Stomach (tissue), 4 donors: ENCODE data around the gene HYKK.

Experiments used
- EP300 ChIP-seq: sonication (generic); formaldehyde crosslinking; IDR thresholded peaks from one replicate; pipeline ENCODE4 v1.6.1; 2017; ENCODE audit warnings: antibody characterized with exemption
- POLR2A ChIP-seq, 4 donors: fragments of 450-650 bp; IDR thresholded peaks; one replicate each; pipeline ENCODE4 v1.6.1; 2016; ENCODE audit warnings: antibody characterized with exemption in 4 of 4, control low read depth in 2 of 4, mild to moderate bottlenecking in 1 of 4, moderate library complexity in 1 of 4
- POLR2AphosphoS5 ChIP-seq, 3 donors: sonication (generic); formaldehyde crosslinking; IDR thresholded peaks; one replicate each; pipeline ENCODE4 v1.6.1; 2016; ENCODE audit warnings: antibody characterized with exemption in 3 of 3
- TF ChIP-seq, protein P1 (sequence below), 7 experiments: fragments of 450-650 bp in 4 of 7; fragments of 200-600 bp in 3 of 7; sonication (generic) in 3 of 7; IDR thresholded peaks; one replicate each; pipeline ENCODE4 v1.5.1; 2016 to 2019; ENCODE audit warnings: antibody characterized with exemption in 7 of 7, control low read depth in 2 of 7, mild to moderate bottlenecking in 1 of 7

GRCh38 chr15:78565097-78565950, 57.9 kb downstream of the HYKK start, which contains the start of gene CHRNA5:
- TF ChIP-seq, protein P1, sequence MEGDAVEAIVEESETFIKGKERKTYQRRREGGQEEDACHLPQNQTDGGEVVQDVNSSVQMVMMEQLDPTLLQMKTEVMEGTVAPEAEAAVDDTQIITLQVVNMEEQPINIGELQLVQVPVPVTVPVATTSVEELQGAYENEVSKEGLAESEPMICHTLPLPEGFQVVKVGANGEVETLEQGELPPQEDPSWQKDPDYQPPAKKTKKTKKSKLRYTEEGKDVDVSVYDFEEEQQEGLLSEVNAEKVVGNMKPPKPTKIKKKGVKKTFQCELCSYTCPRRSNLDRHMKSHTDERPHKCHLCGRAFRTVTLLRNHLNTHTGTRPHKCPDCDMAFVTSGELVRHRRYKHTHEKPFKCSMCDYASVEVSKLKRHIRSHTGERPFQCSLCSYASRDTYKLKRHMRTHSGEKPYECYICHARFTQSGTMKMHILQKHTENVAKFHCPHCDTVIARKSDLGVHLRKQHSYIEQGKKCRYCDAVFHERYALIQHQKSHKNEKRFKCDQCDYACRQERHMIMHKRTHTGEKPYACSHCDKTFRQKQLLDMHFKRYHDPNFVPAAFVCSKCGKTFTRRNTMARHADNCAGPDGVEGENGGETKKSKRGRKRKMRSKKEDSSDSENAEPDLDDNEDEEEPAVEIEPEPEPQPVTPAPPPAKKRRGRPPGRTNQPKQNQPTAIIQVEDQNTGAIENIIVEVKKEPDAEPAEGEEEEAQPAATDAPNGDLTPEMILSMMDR (IDR thresholded peaks at IDR 0.05): no peak
- TF ChIP-seq POLR2A (IDR thresholded peaks at IDR 0.05): no peak
- no peak for TF ChIP-seq POLR2AphosphoS5 (IDR thresholded peaks at IDR 0.05)
- TF ChIP-seq EP300: no peak
